ENCODE results near the gene OR2G6.
"Not testable (repeated sequence)": the region's sequence is repeated elsewhere in the genome, so short reads cannot be mapped to it uniquely, and the experiment has no call there.

GRCh38 chr1:248488289-248488688, 19.6 kb upstream of the OR2G6 start, which contains the start of gene OR2T5:
- not testable (repeated sequence) for TF ChIP-seq CTCF, POLR2A, EP300 (IDR thresholded peaks at IDR 0.05)
